Measurements from ENCODE around the gene MAP2K1.

MAP2K1 gene

DNA sequence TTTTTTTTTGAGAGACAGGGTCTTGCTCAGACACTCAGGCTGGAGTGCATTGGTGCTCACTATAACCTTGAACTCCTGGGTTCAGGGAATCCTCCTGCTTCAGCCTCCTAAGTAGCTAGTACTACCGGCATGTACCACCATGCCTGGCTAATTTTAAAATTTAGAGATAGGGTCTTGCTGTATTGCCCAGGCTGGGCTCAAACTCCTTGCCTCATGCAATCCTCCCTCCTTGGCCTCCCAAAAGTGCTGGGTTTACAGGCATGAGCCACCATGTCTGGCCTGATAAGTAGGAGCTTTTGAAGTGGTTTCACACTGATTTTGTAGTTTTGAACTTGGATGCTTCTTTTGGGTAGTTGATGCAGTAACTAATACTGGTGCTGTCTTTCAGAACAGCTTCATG, 7.8 kb downstream of the MAP2K1 start:
- DNase-seq: no peak

DNA sequence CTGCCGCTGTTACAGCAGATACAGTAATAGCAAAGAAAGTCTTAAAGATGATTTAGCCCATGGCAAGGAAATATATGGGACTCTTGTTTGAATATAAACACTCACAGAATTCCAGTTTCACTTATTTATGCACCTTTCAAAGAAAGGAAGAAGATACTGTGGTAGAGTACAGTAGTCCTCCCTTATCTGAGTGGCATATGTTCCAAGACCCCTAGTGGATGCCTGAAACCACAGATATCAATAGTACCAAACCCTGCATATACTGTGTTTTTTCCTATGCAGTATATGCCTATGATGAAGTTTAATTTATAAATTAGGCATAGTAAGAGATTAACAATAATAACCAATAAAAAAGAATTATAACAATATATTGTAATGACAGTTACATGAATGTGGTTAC, 8.2 kb downstream of the MAP2K1 start:
- DNase-seq: no peak

GRCh38 chr15:66399276-66399675, 12.6 kb downstream of the MAP2K1 start:
- DNase-seq: no peak

GRCh38 chr15:66400351-66400774, 13.7 kb downstream of the MAP2K1 start:
- DNase-seq: no peak

GRCh38 chr15:66401130-66402021, 14.7 kb downstream of the MAP2K1 start:
- DNase-seq: no peak

- no peak for DNase-seq
Observed at GRCh38 chr15:66402761-66403284, 16.1 kb downstream of the MAP2K1 start.

GRCh38 chr15:66403323-66403722, 16.6 kb downstream of the MAP2K1 start:
- DNase-seq: no peak

DNA sequence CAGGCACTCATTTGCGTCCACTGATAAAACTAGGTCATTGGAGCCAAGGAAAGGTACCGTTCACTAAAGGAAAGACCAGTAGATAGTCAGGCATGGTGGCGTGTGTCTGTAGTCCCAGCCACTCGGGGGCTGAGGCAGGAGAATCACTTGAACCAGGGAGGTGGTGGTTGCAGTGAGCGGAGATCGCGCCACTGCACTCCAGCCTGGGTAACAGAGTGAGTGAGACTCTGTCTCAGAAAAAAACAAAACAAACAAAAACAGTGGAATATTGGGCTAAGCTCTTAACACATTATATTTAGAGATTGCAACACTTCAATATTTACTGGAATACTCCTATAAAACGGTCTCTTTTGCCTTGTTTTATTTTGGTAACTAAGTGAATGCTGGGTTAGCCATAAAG, 17.4 kb downstream of the MAP2K1 start:
- DNase-seq: no peak

DNA sequence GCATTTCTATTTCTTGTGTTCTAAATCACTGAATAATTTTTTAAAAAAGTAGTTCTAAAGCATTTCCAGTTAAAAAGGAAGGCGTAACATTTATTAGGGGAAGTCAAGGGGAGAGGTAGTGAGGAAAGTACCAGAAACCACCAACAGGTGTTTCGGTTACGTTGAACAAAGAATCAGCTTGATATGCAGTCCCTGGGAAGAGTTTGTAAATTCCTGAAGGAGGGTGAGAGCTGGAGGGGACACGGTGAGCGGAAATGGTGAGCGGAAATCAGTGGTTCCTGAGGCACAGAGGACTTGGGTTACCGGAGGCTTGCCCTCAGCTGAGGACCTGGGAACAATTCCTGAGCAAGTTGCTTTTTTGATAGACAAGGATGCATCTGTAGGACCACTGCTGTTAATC, 17.8 kb downstream of the MAP2K1 start:
- no peak for DNase-seq

DNA sequence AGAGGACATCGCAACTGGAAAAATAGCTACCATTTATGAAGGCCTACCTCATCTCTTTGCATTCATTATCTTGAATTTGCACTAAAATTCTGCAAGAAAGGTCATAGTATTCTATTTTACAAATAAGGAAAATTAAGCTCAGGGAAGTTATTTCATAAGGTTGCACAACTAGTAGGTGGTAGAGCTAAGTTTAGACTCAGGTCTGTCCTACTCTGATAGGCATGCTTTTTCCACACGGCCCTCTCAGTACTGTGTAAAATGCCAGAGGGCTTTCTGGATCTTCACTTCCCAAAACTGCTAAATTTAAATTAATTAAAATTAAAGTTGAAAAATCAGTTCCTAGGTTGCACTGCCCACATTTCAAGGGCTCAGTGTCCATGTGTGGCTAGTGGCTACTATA, 18.3 kb downstream of the MAP2K1 start:
- DNase-seq: no peak

DNA sequence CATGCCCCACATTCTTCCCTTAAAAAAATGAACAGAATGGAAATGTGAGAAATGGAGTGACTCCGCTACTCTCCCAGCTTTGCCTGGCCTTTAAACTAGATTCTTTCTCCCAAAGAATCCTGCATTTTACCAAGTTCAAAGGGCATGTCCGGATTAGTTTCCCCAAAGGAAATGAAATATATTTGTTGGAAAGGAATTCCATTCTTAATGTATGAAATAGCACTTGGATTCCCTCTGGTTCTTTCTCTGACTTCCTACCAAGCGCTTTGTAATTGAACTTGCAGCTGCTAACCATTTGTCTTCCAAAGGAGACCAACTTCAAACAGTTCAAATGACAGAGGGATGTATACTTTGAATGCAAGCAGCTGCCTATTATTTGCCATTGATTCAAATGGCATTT, 18.9 kb downstream of the MAP2K1 start:
- DNase-seq: no peak

DNA sequence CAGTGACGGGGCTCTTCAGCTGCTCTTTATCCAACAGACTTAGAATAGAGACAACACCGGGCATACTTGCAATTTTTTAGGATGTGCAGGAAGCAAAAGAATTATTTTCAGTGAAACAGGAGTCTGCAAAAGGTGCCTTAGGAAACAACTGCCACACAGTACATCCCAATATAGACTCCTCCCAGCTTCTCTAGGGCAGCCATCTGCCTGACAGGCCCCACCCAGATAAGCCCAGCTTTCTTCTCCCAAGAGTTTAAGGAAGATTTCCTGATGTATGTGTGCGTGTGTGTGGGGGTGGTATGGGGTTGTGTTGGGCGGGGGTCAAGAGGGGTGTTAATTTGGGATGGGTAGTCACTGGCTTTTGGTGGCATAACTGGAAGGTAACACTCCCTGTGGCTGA, 21.5 kb downstream of the MAP2K1 start:
- no peak for DNase-seq

DNA sequence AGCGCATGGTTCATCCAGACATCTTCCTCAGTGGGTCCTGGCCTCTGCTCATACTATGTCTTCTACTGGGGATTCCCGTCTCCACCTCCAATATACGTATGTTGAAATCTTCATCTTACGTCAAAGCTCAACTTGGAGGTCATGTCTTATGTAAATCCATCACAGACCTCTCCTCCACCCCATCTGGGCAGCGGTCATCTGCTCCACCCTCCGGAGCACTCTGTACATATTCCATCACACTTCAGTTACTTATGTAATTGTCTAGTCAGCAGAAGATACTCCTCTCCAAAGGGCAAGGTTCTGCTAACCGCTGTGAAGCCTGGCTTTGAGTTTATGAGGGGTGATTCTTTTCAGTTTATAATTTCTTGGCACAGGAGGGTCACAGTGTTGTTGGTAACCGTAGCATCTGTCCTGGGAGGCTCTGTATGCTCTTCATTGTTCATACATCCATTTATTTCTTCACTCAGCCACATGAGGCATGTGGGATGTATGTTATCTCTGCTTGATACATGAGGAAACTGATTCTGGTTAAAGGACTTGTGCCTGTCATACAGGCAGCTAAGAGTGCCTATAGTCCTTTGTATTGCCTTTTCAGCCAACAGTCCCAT, 22.1 kb downstream of the MAP2K1 start:
- DNase-seq: no peak

DNA sequence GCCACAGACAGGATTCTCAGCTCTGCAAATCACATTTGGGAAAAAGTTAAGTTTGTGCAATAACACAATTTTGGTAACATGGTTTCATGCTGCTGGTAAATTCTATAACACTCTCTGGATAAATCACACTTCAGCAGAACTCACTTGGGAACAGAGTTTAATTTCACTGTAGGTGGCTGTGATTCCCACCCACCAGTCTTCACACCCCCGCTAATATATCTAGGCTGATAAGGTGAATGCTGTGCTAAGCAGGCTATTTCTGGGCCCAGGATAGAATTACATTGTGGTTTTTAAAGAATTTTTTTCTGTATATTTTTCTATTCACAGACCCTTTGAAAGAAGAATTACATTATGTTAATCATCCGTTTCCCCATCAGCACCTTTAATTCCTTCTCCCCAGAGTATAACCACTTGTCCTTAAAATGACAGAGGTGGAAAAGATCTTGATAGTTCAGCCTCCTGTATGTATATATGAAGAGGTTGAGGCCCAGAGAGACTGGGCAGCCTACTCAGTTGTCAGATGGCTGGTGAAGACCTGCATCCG, 22.9 kb downstream of the MAP2K1 start:
- DNase-seq: no peak

- no peak for DNase-seq
Observed at GRCh38 chr15:66411190-66411589, 24.5 kb downstream of the MAP2K1 start.

DNA sequence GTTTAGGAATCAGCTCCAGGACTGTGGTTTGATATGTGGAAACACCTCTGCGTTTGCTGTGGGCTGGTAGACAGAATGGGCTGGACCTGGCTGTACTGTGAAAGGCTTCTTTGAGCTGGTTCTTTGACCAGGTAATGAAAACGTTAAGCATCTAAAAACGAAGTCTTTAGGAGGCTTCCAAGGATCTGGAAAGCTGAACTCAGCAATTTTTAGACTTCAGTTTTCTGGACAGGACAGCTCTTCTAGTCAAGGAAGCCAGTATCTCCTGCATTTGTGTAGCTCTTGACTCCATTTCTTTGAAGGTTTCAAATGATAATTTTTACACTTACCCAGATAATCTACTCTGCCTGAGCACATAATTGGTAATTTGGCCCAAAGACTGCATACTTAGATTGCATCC, 25.5 kb downstream of the MAP2K1 start:
- no peak for DNase-seq

DNA sequence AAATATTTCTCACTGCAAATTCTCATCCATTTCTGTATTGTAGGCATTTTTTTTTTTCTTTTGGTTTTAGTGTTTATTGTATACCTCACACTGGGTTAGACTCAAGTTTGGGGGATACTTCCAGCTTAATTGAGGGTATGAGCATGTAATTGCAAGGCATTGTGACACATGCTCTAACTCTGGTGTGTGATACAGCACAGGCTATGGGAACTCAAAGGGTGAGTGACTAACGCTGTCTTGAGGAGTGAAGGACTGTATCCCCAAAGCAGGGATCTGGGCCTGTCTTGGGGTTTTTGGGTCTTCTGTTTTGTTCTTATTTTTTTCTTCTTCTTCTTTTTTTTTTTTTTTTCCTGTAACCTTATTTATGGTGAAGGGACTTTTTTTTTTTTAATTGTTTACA, 26.9 kb downstream of the MAP2K1 start:
- DNase-seq: no peak

GRCh38 chr15:66415360-66415759, 28.6 kb downstream of the MAP2K1 start:
- no peak for DNase-seq

- DNase-seq: no peak
Observed at GRCh38 chr15:66417736-66418135, 31.0 kb downstream of the MAP2K1 start.

DNA sequence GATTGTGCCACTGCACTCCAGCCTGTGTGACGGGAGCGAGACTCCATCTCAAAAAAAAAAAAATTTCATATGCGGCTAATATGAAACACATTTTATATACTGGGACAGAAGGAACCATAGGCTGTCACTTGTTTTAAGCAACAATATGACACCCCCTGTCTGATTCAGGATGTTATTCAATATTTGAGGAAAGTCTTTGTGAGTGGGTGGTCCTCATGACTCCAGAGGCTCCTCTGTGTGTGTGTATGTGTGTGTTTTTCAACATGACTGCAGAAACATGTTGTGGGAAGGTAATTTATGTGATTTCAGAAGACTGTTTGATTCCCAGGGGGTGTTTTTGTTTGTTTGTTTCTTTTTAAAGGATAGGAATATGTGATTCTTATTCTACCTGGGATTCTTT, 32.8 kb downstream of the MAP2K1 start:
- no peak for DNase-seq

DNA sequence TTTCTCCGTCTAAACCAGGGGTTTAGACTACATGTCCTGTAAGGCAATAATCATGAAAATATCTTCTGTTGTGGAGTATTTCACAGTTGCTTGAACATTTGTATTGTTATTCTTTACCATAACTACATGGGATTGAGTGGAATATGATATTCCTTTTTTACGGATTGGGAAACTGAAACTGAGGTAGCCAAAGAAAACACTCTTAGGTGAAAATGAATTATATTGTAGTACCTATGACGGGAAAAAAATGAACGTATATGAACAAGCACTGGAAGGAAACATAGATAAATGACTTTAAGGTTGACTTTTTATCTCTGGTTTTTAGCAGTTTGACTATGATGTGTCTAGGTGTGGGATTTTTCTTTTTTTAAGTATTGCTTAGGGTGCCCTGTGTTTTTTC, 35.6 kb downstream of the MAP2K1 start:
- DNase-seq: no peak

DNA sequence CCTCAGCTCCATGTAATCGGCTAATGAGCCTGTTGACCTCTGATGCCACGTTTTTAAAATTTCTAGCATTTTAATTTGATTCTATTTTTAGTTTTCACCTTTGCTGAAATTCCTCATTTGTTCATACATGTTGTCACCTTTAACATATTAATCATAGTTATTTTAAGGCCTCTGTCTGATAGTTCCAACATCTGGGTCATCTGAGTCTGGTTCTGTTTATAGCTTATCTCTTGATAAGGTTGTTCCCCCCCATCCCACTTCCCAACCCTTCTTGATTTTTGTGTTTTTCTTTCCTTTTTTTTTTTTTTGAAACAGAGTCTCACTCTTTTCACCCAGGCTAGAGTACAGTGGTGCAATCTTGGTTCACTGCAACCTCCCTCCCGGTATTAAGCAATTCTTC, 36.4 kb downstream of the MAP2K1 start:
- DNase-seq: no peak

DNA sequence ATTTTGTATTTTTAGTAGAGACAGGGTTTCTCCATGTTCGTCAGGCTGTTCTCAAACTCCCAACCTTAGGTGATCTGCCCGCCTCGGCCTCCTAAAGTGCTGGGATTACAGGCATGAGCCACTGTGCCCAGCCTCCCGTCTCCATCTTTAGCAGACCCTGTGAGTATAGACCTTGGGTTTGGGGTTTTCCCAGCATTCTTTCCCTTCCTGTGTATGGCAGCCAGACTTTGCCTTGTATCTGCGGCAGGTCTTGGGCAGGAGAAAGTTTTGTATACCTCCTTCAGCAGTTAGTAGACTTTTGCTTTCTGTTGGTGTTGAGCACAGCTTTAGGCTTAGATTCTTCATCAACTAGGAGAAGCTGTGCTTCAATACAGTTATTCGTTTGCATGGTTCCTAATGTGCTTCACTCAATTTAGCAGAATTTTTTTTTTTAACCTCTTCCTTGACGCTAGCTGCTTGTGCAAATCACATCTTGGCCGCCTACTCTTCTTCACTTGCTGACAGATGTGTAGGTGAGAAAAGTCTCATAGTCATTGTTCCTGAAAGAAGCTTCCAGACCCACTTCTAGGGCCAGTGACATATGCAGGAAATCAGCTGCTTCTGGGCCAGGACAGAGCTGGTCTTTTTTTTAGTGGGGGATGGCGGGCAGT, 38.4 kb downstream of the MAP2K1 start:
- DNase-seq: no peak

DNA sequence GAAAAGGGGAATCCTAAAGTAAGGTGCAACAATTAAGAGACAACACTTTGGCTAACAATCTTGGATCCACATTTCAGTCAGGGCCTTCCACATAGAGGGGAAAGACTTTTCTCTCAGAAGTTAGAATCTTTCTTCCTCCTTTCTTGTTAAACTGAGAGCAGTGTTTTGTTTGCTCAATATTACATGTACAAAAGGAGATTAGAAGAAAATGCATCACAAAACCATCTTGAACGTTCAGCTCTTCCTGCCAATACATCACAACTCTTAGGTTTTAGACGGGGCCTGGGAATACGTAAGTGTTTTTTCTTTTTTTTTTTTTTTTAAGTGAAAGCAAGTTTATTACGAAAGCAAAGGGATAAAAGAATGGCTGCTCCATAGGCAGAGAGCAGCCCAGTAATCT, 39.1 kb downstream of the MAP2K1 start:
- DNase-seq: no peak
